Spleen (tissue), 11 donors: Measurements from ENCODE around the gene KRT77. TPM values are rescaled to one million over a fixed set of nuclear protein-coding genes. Genes with fewer than 3 reads are reported as not detected.

Experiments
- DNase-seq: peaks from one replicate; pipeline ENCODE4 v3.0.0-alpha.2; 2020
- H3K27ac ChIP-seq, 8 donors: fragments of 200-600 bp; sonication (generic) in 7 of 8; 1 replicate in 4 of 8; 2 replicates in 4 of 8; pipeline versions ENCODE4 v1.5.0 to v1.8.0; 2016 to 2021; ENCODE audit warnings: inconsistent platforms in 4 of 8, mild to moderate bottlenecking in 4 of 8, moderate library complexity in 1 of 8
- H3K27me3 ChIP-seq, 7 donors: fragments of 200-600 bp; sonication (generic) in 6 of 7; replicated peaks in 1 of 7; 1 replicate in 4 of 7; 2 replicates in 3 of 7; pipeline versions ENCODE4 v1.5.0 to v1.8.0; 2016 to 2021; ENCODE audit warnings: inconsistent platforms in 3 of 7, mild to moderate bottlenecking in 1 of 7
- H3K36me3 ChIP-seq, 6 donors: fragments of 200-600 bp; sonication (generic) in 5 of 6; 1 replicate in 4 of 6; 2 replicates in 2 of 6; pipeline versions ENCODE4 v1.5.0 to v1.8.0; 2016 to 2021; ENCODE audit warnings: inconsistent platforms in 2 of 6
- H3K4me1 ChIP-seq, 6 donors: fragments of 200-600 bp; sonication (generic) in 5 of 6; 1 replicate in 3 of 6; 2 replicates in 3 of 6; pipeline versions ENCODE4 v1.5.0 to v1.8.0; 2016 to 2021; ENCODE audit warnings: inconsistent platforms in 3 of 6
- H3K4me3 ChIP-seq, 8 donors: fragments of 200-600 bp; sonication (generic) in 7 of 8; 1 replicate in 4 of 8; 2 replicates in 4 of 8; pipeline versions ENCODE4 v1.5.0 to v1.8.0; 2016 to 2021; ENCODE audit warnings: inconsistent platforms in 4 of 8, mild to moderate bottlenecking in 4 of 8, moderate library complexity in 2 of 8
- H3K9me3 ChIP-seq, 8 donors: fragments of 200-600 bp; sonication (generic) in 7 of 8; 1 replicate in 4 of 8; 2 replicates in 4 of 8; pipeline versions ENCODE4 v1.5.0 to v1.8.0; 2016 to 2021; ENCODE audit warnings: inconsistent platforms in 4 of 8
- POLR2A ChIP-seq, 3 donors: fragments of 450-650 bp; IDR thresholded peaks; one replicate each; pipeline ENCODE4 v1.5.1; 2017; ENCODE audit warnings: antibody characterized with exemption in 3 of 3, mild to moderate bottlenecking in 1 of 3
- POLR2AphosphoS5 ChIP-seq, 3 donors: sonication (generic); formaldehyde crosslinking; IDR thresholded peaks; one replicate each; pipeline ENCODE4 v1.5.1; 2017; ENCODE audit warnings: antibody characterized with exemption in 3 of 3
- WGBS, 5 donors: extraction: QIAGEN DNeasy Blood & Tissue Kit in 3 of 5; methylation state at CpG; one replicate each; pipeline versions ENCODE4 v1.1.5 to v1.1.7; 2013 to 2018; 5-methylcytosine and 5-hydroxymethylcytosine counted together
- intact Hi-C: fragments of 100-400 bp; cut with DNase I; formaldehyde crosslinking; loops from one replicate; pipeline ENCODE4 v1.15.0; 2023; ENCODE audit warnings: low total_unique reads
- polyA plus RNA-seq, 3 donors: library from polyadenylated mRNA; stranded (reverse); fragments of 200-250 nt; gene quantifications; one replicate each; pipeline ENCODE4 v1.2.1, GENCODE V29; 2013
- total RNA-seq, 7 donors: library from RNA; depleted of rRNA in 3 of 7; stranded (reverse); fragments of >200 nt in 3 of 7; fragmentation: NEBNext Ultra II Directional in 4 of 7; extraction: Animal tissue kit (Norgen Biotek cat#: 25700) in 4 of 7; gene quantifications; one replicate each; pipeline versions ENCODE4 v1.1.0 to v1.2.1, GENCODE V29; 2016 to 2021
- TF ChIP-seq, protein P1 (sequence below), 11 experiments: fragments of 200-600 bp in 7 of 11; fragments of 450-650 bp in 4 of 11; sonication (generic) in 4 of 11; IDR thresholded peaks in 8 of 11; conservative IDR thresholded peaks in 3 of 11; 1 replicate in 7 of 11; 2 replicates in 4 of 11; pipeline versions ENCODE4 v1.4.0 to v1.8.0; 2016 to 2021; ENCODE audit warnings: antibody characterized with exemption in 11 of 11, inconsistent platforms in 4 of 11, mild to moderate bottlenecking in 1 of 11
- donor health status: healthy with polysubstance abuse.
- donor health status: DM: no; HTN: no; CAD: no; lungs with moderate emphysema.
- donor health status: DM: no; HTN: no; CAD: no.
- donor health status: Bipolar disorder and iron deficiency.
- donor health status: healthy.
- donor health status: DM: no; HTN: no; CAD: no.
- donor health status: DM: yes; HTN: yes; CAD: no.

KRT77 gene
- total and polyA plus RNA-seq, 10 donors = 0.03 TPM; not detected in 9

DNA sequence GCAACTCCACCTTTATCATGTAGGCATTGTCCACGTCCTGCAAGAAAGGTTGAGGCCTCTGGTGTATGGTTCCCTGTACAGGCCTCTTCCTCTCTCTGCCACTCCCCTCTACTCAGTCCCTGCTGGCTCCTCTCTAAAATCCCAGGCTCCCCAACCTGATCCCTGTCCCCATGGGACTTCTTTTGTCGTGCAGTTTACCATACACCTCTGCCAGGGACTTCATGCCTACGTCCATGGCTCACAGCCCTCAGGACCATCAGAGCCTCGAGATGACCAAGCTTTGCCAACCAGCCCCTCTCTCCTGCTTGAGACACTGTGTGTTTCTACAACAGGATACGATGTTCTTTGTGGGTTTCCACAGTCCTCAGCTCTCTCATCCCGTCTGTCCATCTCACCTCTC, 54.3 kb downstream of the KRT77 start:
- Histone ChIP-seq H3K27me3 (peaks cover 0 to 6% (median 0%) of the 10 kb centered on the region in 7 donors), H3K9me3 (peaks cover 0 to 8% (median 0%) of the 10 kb centered on the region in 8 donors), H3K36me3 (no peaks in the 10 kb centered on the region), H3K4me1 (peaks cover 0 to 13% (median 0%) of the 10 kb centered on the region in 6 donors), H3K4me3 (no peak overlapping the region), H3K27ac (no peak overlapping the region)
- DNase-seq = no peak
- 63 to 77% (median 67%) methylated on average over 6 of the region's 6 CpGs for WGBS, 5 donors
- TF ChIP-seq POLR2AphosphoS5 (IDR thresholded peaks at IDR 0.05) (no peak), POLR2A (IDR thresholded peaks at IDR 0.05) (no peak)
- TF ChIP-seq, protein P1, sequence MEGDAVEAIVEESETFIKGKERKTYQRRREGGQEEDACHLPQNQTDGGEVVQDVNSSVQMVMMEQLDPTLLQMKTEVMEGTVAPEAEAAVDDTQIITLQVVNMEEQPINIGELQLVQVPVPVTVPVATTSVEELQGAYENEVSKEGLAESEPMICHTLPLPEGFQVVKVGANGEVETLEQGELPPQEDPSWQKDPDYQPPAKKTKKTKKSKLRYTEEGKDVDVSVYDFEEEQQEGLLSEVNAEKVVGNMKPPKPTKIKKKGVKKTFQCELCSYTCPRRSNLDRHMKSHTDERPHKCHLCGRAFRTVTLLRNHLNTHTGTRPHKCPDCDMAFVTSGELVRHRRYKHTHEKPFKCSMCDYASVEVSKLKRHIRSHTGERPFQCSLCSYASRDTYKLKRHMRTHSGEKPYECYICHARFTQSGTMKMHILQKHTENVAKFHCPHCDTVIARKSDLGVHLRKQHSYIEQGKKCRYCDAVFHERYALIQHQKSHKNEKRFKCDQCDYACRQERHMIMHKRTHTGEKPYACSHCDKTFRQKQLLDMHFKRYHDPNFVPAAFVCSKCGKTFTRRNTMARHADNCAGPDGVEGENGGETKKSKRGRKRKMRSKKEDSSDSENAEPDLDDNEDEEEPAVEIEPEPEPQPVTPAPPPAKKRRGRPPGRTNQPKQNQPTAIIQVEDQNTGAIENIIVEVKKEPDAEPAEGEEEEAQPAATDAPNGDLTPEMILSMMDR (IDR thresholded peaks at IDR 0.05 in 8 of 11, conservative IDR thresholded peaks at IDR 0.05 in 3 of 11) = no peak
- intact Hi-C loops = no loop called here

DNA sequence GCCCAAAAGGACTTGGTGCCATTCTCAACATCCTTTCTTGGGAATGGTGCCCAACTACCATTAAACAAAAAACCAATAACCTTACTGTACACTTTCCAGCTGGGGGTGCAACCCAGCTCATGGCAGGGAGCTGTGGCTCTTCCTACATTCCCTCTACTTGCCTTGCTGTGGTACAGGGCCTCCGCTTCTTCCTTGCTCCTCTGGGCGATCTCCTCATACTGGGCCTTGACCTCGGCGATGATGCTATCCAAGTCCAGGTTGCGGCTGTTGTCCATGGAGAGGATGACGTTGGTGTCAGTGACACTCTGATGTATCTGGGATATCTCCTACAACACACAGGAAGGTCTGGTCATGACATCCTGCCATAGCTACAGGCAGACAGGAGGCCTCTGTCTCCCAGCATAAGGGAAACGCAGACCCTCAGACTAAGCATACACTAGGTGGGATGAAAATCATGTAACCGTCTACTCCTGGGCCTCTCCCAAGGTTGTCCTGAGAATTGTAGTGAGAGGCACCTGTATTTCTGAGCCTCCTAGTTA, 55.2 kb downstream of the KRT77 start:
- Histone ChIP-seq H3K9me3 (peaks cover 0 to 8% (median 0%) of the 10 kb centered on the region in 8 donors), H3K36me3 (no peaks in the 10 kb centered on the region), H3K27ac (no peak overlapping the region), H3K27me3 (peaks cover 0 to 6% (median 0%) of the 10 kb centered on the region in 7 donors), H3K4me3 (no peak overlapping the region), H3K4me1 (peaks cover 0 to 13% (median 0%) of the 10 kb centered on the region in 6 donors)
- TF ChIP-seq POLR2AphosphoS5 (IDR thresholded peaks at IDR 0.05) = no peak
- TF ChIP-seq, protein P1 (IDR thresholded peaks at IDR 0.05 in 8 of 11, conservative IDR thresholded peaks at IDR 0.05 in 3 of 11) = no peak
- TF ChIP-seq POLR2A (IDR thresholded peaks at IDR 0.05) = no peak
- DNase-seq = no peak
- intact Hi-C loops = no loop called here
- WGBS, 5 donors = 87 to 96% (median 91%) methylated on average over 8 of the region's 8 CpGs

DNA sequence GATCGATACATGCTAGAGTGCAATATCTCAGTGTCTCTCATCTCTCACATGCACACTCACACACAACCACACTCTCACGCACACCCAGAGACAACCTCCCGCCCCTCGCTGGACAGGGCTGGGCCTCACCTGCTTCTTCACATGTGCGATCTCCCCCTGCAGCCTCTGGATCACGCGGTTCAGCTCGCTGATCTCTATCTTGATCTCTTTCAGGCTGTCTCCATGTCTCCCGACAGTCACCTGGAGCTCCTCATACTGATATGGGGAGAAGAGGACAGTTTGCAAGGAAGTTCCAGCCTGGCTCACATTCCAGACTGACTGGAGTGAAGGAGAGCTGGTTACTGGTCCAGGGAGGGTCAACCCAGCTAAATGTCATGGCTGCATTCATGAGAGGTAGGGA, 55.7 kb downstream of the KRT77 start:
- TF ChIP-seq, protein P1 (IDR thresholded peaks at IDR 0.05 in 8 of 11, conservative IDR thresholded peaks at IDR 0.05 in 3 of 11) = no peak
- TF ChIP-seq POLR2AphosphoS5 (IDR thresholded peaks at IDR 0.05) (no peak), POLR2A (IDR thresholded peaks at IDR 0.05) (no peak)
- Histone ChIP-seq H3K4me3 (no peak overlapping the region), H3K9me3 (peaks cover 0 to 8% (median 0%) of the 10 kb centered on the region in 8 donors), H3K27ac (no peak overlapping the region), H3K4me1 (peaks cover 0 to 13% (median 0%) of the 10 kb centered on the region in 6 donors), H3K27me3 (peaks cover 0 to 6% (median 0%) of the 10 kb centered on the region in 7 donors), H3K36me3 (no peaks in the 10 kb centered on the region)
- no peak for DNase-seq
- WGBS, 5 donors = 90 to 95% (median 93%) methylated on average over 9 of the region's 9 CpGs
- intact Hi-C loops = no loop called here

DNA sequence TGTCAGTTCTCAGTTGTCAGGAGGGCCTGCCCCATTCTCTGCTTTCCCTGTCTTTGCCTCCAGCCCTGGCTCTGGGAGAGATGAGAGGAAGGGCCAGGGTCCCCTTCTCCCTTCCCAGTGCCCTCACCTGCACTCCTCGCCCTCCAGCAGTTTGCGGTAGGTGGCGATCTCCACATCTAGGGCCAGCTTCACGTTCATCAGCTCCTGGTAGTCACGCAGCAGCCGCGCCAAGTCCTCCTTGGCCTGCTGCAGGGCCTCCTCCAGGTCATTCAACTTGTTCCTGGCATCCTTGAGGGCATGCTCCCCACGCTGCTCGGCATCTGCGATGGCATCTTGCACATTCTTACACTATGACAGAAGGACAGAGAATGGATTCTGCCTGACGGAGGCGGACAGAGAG, 56.7 kb downstream of the KRT77 start:
- no peaks in the 10 kb centered on the region for H3K36me3 ChIP-seq
- DNase-seq = no peak
- H3K9me3 ChIP-seq = no peaks in the 10 kb centered on the region
- TF ChIP-seq, protein P1 (IDR thresholded peaks at IDR 0.05 in 8 of 11, conservative IDR thresholded peaks at IDR 0.05 in 3 of 11) = no peak
- TF ChIP-seq POLR2AphosphoS5 (IDR thresholded peaks at IDR 0.05) (no peak), POLR2A (IDR thresholded peaks at IDR 0.05) (no peak)
- no peak overlapping the region for H3K4me3 ChIP-seq
- peaks cover 0 to 13% (median 0%) of the 10 kb centered on the region in 6 donors for H3K4me1 ChIP-seq
- peak overlapping the region in 4 of 8 donors; percentile 60 to 85 (median 71) for H3K27ac ChIP-seq
- 85 to 93% (median 91%) methylated on average over 12 of the region's 12 CpGs for WGBS, 5 donors
- H3K27me3 ChIP-seq = peaks cover 0 to 6% (median 0%) of the 10 kb centered on the region in 7 donors
- intact Hi-C loops = no loop called here
